OCI-LY3 (cell line): Measurements from ENCODE around the gene SLC25A25.

Source experiments
- H2AFZ ChIP-seq: fragments of 200-600, 300-600 bp; shearing (Covaris generic); 2 replicates; pipeline ENCODE4 v1.6.0; 2014; ENCODE audit warnings: antibody characterized with exemption, low read depth, low read length
- H3K27ac ChIP-seq: fragments of 200-600, 300-600 bp; sonication (generic); 2 replicates; pipeline ENCODE4 v1.5.1; 2014; ENCODE audit warnings: mild to moderate bottlenecking, low read length, moderate library complexity, mixed read lengths
- H3K27me3 ChIP-seq: fragments of 200-600, 300-600 bp; sonication (generic); 2 replicates; pipeline ENCODE4 v1.6.1; 2014; ENCODE audit warnings: low read depth, low read length, mixed read lengths
- H3K36me3 ChIP-seq: fragments of 200-600, 300-600 bp; sonication (generic); replicated peaks from 2 replicates; pipeline ENCODE3; 2014; ENCODE audit warnings: low read depth, low read length, mixed read lengths
- H3K4me1 ChIP-seq: fragments of 300-600, 200-600 bp; sonication (generic); 2 replicates; pipeline ENCODE4 v1.6.1; 2014; ENCODE audit warnings: low read length, mixed read lengths
- H3K4me2 ChIP-seq: fragments of 200-600, 300-600 bp; sonication (generic); 2 replicates; pipeline ENCODE4 v1.6.1; 2014; ENCODE audit warnings: low read length, mixed read lengths
- H3K4me3 ChIP-seq: fragments of 300-600, 200-600 bp; sonication (generic); 2 replicates; pipeline ENCODE4 v1.5.1; 2014; ENCODE audit warnings: antibody characterized with exemption, mild to moderate bottlenecking, low read length, moderate library complexity
- H3K79me2 ChIP-seq: fragments of 300-600, 200-600 bp; shearing (Covaris generic); 2 replicates; pipeline ENCODE4 v1.6.1; 2014; ENCODE audit warnings: mild to moderate bottlenecking, low read length, mixed read lengths
- H3K9ac ChIP-seq: fragments of 300-600, 200-600 bp; shearing (Covaris generic); 2 replicates; pipeline ENCODE4 v1.6.0; 2014; ENCODE audit warnings: mild to moderate bottlenecking, low read length, moderate library complexity
- H3K9me3 ChIP-seq: fragments of 200-600, 300-600 bp; shearing (Covaris generic); 2 replicates; pipeline ENCODE4 v1.6.1; 2014; ENCODE audit warnings: low read length, mixed read lengths; ENCODE audit not compliant: insufficient read depth
- H4K20me1 ChIP-seq: fragments of 200-600, 300-600 bp; sonication (generic); 2 replicates; pipeline ENCODE4 v1.6.1; 2016; ENCODE audit warnings: low read length, mixed read lengths; ENCODE audit not compliant: insufficient read depth
- CTCF ChIP-seq: fragments of 200-600, 300-600 bp; sonication (generic); IDR thresholded peaks from 2 replicates; pipeline ENCODE4 v1.5.1; 2014; ENCODE audit warnings: antibody characterized with exemption, low read length, low read depth
- EZH2phosphoT487 ChIP-seq: fragments of 200-600 bp; shearing (Covaris generic); IDR thresholded peaks from 2 replicates; pipeline ENCODE4 v1.6.1; 2018; ENCODE audit warnings: antibody characterized with exemption, mixed run types, low read depth

SLC25A25 gene

GRCh38 chr9:128091144-128091543, 23.1 kb downstream of the SLC25A25 start:
- Histone ChIP-seq H3K4me1 (peaks cover 33% of the 10 kb centered on the region), H3K27me3 (no peaks in the 10 kb centered on the region), H3K9ac (no peak overlapping the region), H4K20me1 (peaks cover 7% of the 10 kb centered on the region), H3K4me2 (no peak overlapping the region), H3K27ac (no peak overlapping the region), H2AFZ (no peak overlapping the region), H3K4me3 (no peak overlapping the region), H3K36me3 (peaks cover 9% of the 10 kb centered on the region), H3K9me3 (no peaks in the 10 kb centered on the region), H3K79me2 (peaks cover 61% of the 10 kb centered on the region)
- no peak for TF ChIP-seq EZH2phosphoT487
- TF ChIP-seq CTCF: no peak

- TF ChIP-seq CTCF: no peak
- TF ChIP-seq EZH2phosphoT487: no peak
- Histone ChIP-seq H3K9me3 (no peaks in the 10 kb centered on the region), H3K79me2 (peaks cover 63% of the 10 kb centered on the region), H3K4me3 (no peak overlapping the region), H3K4me2 (no peak overlapping the region), H3K27ac (no peak overlapping the region), H4K20me1 (peaks cover 7% of the 10 kb centered on the region), H3K27me3 (no peaks in the 10 kb centered on the region), H3K9ac (no peak overlapping the region), H3K4me1 (peaks cover 33% of the 10 kb centered on the region), H3K36me3 (peaks cover 9% of the 10 kb centered on the region), H2AFZ (no peak overlapping the region)
Observed at GRCh38 chr9:128091571-128091970, 23.5 kb downstream of the SLC25A25 start.

GRCh38 chr9:128092199-128092977, 24.4 kb downstream of the SLC25A25 start:
- peak overlapping the region; percentile 97 for H3K4me2 ChIP-seq
- TF ChIP-seq CTCF: no peak
- TF ChIP-seq EZH2phosphoT487: no peak
- no peak overlapping the region for H2AFZ ChIP-seq
- H3K9ac ChIP-seq: no peak overlapping the region
- no peaks in the 10 kb centered on the region for H3K9me3 ChIP-seq
- peaks cover 33% of the 10 kb centered on the region for H3K4me1 ChIP-seq
- peaks cover 12% of the 10 kb centered on the region for H3K36me3 ChIP-seq
- peak overlapping the region; percentile 86 for H3K27ac ChIP-seq
- peaks cover 7% of the 10 kb centered on the region for H4K20me1 ChIP-seq
- no peaks in the 10 kb centered on the region for H3K27me3 ChIP-seq
- H3K79me2 ChIP-seq: peaks cover 71% of the 10 kb centered on the region
- H3K4me3 ChIP-seq: no peak overlapping the region

GRCh38 chr9:128093011-128093410, 25.0 kb downstream of the SLC25A25 start:
- Histone ChIP-seq H3K79me2 (peaks cover 76% of the 10 kb centered on the region), H3K4me1 (peaks cover 33% of the 10 kb centered on the region), H2AFZ (no peak overlapping the region), H3K36me3 (peaks cover 11% of the 10 kb centered on the region), H3K4me3 (peak overlapping the region; percentile 71; the same call in 1 of the 2 replicates), H3K27me3 (no peaks in the 10 kb centered on the region), H4K20me1 (peaks cover 7% of the 10 kb centered on the region), H3K9me3 (no peaks in the 10 kb centered on the region), H3K9ac (0 out of 2 replicates have a peak overlapping the region, but pooled peaks have one; percentile 46), H3K27ac (peak overlapping the region; percentile 86), H3K4me2 (peak overlapping the region; percentile 97)
- TF ChIP-seq CTCF: no peak
- TF ChIP-seq EZH2phosphoT487: no peak
